ENCODE measurements around the gene ELK4. TPM values are rescaled to one million over a fixed set of nuclear protein-coding genes. Genes with fewer than 3 reads are reported as not detected.

Gene ELK4
- total and polyA plus RNA-seq, 9 donors: 5.8 to 69.5 (median 48.7) TPM

- DNase-seq: no peak
- 93 to 94% (median 93%) methylated on average over 12 of the region's 12 CpGs for WGBS, 3 donors
- intact Hi-C loops (cut with DNase I): loop anchor here in 1 of 4 donors (10.0 kb wide), 1 partner anchor 45 kb away; no protein-coding TSS in a partner anchor
- Histone ChIP-seq H3K27ac (no peak overlapping the region), H3K4me1 (ENCODE audit: insufficient read depth) (peaks cover 13% of the 10 kb centered on the region), H3K9me3 (no peaks in the 10 kb centered on the region), H3K27me3 (no peaks in the 10 kb centered on the region), H3K4me3 (no peak overlapping the region), H3K36me3 (no peaks in the 10 kb centered on the region)
- TF ChIP-seq EP300 (IDR thresholded peaks at IDR 0.05) (no peak), CTCF (IDR thresholded peaks at IDR 0.05) (no peak), POLR2A (IDR thresholded peaks at IDR 0.05) (no peak)
These were observed 52.1 kb downstream of the ELK4 start for GRCh38 chr1:205579711-205580110.

DNA sequence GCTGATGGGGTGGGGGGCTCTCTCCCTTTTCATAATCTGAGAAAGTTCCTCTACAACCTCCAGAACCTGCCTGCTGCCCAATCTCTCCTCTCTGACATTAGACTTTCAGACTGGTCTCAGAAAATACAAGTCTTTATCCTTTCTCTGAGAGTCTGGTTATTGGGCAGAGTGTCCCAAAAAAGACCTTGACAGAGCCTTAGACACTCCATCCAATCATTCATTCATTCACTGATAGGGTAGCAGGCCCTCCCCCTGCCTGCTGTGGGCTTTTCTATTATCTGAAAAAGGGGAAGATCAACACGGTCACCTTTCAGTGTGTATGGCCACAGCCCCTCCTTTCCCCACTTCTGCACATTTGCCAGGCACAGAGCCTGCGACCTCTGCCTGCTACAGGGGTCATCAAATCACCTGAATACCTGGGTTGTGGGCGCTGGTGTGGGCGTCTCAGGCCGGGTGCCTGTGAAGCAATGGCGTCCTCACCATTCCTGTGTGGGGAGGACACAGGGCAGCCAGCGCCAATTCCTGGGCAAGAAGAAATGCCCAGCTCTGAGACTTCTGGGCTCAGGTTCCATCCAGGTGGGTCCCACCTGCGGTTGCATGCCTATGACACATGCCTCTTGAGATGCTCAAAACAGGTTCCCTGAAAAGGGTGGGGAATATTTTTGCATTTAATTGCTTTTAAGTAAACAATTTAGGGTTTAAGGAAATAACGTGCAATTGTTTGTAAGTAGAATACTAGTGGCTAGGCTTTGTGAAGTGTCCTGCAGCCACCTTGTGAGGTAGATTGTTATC is 52.8 kb downstream of the ELK4 start:
- TF ChIP-seq POLR2A (IDR thresholded peaks at IDR 0.05) (no peak), EP300 (IDR thresholded peaks at IDR 0.05) (no peak), CTCF (IDR thresholded peaks at IDR 0.05) (no peak)

DNA sequence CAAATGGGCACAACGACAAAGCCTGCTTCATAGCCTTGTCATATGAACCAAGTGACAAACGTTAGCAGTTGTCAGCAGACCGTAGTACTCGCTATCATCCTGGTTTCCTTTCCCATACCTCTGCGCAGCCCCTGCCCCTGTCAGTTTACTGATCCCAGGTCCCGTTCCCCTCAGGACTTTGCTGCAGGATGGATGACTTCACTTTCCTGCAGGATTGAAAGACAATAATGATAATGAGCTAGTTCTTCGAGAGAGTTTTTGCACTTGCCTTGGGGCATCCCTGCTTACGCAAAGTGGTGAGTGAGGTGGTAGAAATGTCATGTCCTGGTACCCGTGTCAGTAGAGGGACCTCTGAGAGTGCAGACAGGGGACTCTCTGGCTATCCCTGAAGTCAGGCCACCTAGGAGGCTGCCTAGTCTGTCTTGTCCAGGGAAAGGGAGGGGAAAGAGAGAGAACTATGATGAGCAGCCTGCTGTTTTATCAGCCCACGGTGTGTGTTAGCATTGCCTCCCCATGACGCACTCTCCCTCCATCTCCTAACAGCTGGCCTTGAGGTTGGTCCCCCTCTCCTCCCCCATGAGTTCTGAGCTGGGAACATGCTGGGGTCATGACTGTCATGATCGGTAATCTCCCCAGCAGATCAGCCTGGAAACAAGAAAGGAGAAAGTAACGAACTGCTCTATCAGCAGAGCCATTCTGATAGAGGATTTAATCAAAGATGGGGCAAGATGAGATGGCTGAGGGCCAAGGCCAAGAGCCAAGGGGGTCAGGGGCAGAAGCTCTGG is 53.7 kb downstream of the ELK4 start:
- WGBS, 3 donors: 32 to 42% (median 38%) methylated on average over 13 of the region's 13 CpGs
- TF ChIP-seq CTCF (IDR thresholded peaks at IDR 0.05) (no peak), POLR2A (IDR thresholded peaks at IDR 0.05) (no peak), EP300 (IDR thresholded peaks at IDR 0.05) (no peak)
- peak in 2 of 5 donors; percentile 46 to 59 for DNase-seq
- Histone ChIP-seq H3K27me3 (no peaks in the 10 kb centered on the region), H3K4me3 (no peak overlapping the region), H3K4me1 (ENCODE audit: insufficient read depth) (peaks cover 13% of the 10 kb centered on the region), H3K36me3 (no peaks in the 10 kb centered on the region), H3K9me3 (no peaks in the 10 kb centered on the region), H3K27ac (no peak overlapping the region)
- intact Hi-C loops (cut with DNase I): no loop called here

More for the DNA sequence above, 52.8 kb downstream of the ELK4 start:
- Histone ChIP-seq H3K27ac (no peak overlapping the region), H3K36me3 (no peaks in the 10 kb centered on the region), H3K9me3 (no peaks in the 10 kb centered on the region), H3K4me1 (ENCODE audit: insufficient read depth) (peaks cover 13% of the 10 kb centered on the region), H3K4me3 (no peak overlapping the region), H3K27me3 (no peaks in the 10 kb centered on the region)
- intact Hi-C loops (cut with DNase I): no loop called here
- DNase-seq: no peak
- 80 to 82% (median 81%) methylated on average over 9 of the region's 9 CpGs for WGBS, 3 donors

DNA sequence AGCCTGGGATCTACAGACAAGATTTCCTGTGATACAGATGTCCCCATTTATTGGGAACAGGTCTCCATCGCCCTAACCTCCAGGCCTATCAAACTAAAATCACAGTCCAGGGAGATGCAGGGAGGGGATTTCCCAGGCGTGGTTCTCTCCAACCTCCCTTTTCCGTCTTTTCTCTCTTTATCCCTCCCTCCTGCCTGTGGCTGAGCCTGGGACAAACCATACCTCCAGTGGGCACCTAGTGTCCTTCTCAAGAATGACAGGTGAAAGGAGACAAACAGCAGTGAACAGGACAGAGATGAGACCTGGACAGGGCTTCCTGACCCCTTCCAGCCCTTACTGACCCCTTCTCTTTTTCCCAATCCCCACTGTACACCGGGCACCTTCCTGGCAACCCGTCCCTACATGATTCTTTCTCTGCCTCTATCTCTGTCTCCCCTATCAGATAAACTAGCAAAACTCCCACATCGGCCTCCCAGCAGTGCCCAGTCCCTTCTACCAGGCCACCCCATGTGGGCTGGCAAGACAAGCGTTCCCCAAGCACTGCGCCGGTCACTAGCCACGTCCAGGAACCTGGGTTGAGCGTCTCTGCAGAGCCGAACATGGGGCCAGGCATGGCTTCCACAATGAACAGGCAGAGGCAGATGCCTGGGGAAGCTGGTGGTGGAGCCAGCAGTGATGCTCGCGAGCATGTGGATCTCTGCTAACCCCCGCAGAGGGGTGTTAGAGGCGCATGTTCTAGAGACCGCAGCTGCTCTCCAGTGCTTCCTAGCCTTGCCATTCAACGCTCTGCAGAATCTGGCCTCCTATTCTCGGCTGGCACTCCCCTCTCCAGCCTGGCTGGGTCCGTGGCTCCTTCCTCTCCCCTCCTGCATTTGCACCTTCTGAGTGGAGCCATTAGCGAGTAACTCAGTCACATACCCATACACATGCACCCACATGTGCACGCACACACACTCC is 54.7 kb downstream of the ELK4 start:
- Histone ChIP-seq H3K36me3 (no peaks in the 10 kb centered on the region), H3K9me3 (no peaks in the 10 kb centered on the region), H3K4me1 (ENCODE audit: insufficient read depth) (peaks cover 4% of the 10 kb centered on the region), H3K4me3 (no peak overlapping the region), H3K27me3 (no peaks in the 10 kb centered on the region), H3K27ac (no peak overlapping the region)
- intact Hi-C loops (cut with DNase I): no loop called here
- no peak for TF ChIP-seq EP300 (IDR thresholded peaks at IDR 0.05)
- TF ChIP-seq POLR2A (IDR thresholded peaks at IDR 0.05): no peak
- TF ChIP-seq CTCF (IDR thresholded peaks at IDR 0.05): no peak
- 79 to 84% (median 83%) methylated on average over 22 of the region's 22 CpGs for WGBS, 3 donors
- DNase-seq: no peak

Measured in ovary (tissue), 9 donors.